GM19239 (cell line): ENCODE results near the gene LIX1L.
A peak's percentile ranks its signal among the peaks of the same experiment; 100 is the strongest.

ENCODE experiments used
- DNase-seq: peaks from one replicate; pipeline ENCODE4 v3.0.0; 2011; ENCODE audit warnings: low spot score; ENCODE audit not compliant: insufficient read length
- FAIRE-seq: peaks from 2 replicates; lab custom pipeline; 2011; peaks lifted over from hg19 to GRCh38; lab: Jason Lieb, UNC

Gene LIX1L

DNA sequence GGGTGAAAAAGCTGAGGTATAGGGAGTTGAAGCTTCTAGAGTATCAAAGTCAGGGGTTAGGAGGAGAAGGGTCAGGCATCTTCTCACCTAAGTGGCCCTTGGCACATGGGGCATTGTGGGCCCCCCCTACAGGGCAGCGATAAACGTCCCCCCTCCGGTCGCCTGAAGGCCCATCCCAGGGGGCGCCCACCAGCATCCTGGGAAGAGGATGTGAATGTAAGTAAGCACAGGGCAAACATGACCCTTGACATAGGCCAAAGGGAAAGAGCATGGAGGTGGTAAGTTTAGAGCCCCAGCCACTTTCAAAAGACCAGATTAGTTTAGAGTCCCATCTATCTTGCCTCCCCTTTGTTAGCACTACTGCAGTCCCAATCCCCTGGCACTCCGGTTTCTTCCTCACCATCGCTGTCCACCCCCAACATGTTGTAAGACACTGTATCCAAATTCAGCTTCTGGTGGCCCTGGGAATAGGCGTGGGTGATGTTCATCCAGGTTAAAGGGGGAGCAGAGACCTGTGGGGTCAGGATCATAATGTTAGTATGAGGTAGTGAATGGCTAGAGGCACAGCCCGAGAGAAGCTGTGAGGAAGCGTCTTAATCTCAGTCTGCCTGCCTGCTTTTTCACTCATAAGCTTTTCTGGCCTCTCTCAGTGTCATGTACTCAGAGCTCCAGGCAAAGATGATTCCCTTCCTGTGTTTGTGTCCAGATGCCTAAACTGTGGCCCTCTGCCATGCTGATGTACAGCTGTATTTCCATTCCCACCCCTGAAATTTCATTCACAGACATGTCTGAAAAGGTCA, 50.7 kb downstream of the LIX1L start:
- DNase-seq, result no peak
- FAIRE-seq, result no peak

DNA sequence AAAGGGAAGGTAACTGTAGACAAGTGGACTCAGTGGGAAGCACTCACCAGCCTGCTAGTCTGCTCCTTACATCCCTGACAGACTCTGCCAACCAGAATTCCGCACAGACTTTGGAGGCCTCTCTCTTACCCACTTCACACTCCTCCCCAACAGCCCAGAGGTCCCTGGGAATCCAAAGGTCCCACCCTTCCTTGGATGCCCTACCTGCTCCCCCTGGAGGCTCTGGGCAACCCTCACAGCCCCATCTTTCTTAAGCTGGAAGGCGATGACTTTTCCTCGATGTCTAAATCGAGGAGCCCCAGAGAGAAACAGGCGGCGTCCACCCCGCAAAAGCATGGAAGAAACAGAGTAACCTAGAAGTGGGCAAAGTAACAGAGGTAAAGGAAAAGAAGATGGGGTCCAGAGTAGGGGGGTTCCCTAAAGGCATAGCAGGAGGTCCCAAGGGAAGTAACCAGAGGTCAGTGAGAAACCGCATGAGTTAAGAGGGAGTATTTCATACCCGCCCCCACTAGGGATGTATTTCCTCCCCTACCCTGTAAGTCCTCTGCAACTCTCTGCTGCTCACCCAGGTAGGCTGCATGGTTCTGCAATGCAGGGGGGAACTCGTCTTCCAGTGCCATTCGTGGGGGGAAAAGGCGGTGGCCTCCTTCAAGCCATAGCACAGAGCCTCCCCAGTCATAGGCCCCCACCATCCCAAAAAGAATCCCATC, 56.4 kb downstream of the LIX1L start:
- FAIRE-seq, result no peak
- DNase-seq, result no peak

- FAIRE-seq (no peak), DNase-seq (no peak)
Observed at GRCh38 chr1:145898756-145899155, 59.1 kb downstream of the LIX1L start.

- DNase-seq, result no peak
- no peak for FAIRE-seq
Observed at GRCh38 chr1:145897969-145898368, 59.8 kb downstream of the LIX1L start.

DNA sequence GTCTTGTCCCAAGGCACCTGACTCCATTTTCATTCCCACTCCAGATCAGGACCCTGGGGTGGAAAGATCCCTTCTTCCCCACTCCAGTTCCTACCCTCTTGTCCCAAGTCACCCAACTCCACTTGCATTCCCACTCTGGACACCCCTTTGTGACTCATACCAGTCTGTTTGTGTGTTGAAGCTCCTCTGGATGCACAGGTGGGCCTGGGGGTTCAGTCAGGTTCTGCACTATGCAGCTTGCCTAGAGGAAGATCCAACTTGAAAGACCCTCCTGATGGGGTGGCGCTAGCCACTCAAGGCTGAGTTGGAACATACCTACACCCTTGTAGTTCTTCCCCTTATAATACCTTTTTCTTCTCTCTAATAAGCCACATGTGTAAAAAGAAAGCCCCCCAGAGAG, 62.3 kb downstream of the LIX1L start:
- FAIRE-seq, result no peak

DNA sequence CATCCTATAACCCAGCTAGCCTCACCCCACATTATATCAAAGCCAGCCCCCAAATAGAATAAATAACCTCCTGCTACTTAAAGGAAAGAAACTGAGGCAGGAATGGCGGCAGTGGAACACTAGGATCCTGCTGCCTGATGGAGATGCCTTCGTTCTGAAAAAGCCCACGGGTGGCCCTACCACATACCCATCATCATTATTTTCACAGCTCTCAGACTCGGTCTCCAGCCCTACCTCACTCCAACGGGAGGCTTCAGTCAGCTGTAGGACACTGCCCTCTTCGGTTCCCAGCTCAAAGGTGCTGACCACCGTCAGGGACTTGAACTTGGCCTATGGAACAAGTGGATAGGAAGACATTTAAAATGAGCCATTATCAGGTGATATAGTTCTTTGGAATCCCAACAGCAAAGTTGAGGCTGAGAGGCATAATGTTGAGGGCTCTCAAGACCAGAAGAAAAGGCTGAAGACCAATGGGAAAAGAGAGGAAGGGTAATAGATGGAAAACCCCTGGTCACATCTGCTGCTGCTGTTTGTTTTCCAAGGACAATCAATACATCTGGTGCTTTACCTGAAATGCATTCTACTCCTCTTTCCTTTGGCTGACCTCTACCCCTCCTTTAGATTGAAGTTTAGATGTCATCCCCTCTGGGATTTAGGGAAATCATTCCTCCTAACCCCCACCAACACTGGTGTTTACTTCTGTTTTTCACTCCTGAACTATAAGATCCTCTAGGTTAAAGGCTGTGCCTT, 64.3 kb downstream of the LIX1L start:
- DNase-seq (no peak), FAIRE-seq (no peak)

More for the DNA sequence above, 62.3 kb downstream of the LIX1L start:
- no peak for DNase-seq

- DNase-seq, result no peak
- FAIRE-seq, result no peak
Observed at GRCh38 chr1:145892486-145893087, 65.2 kb downstream of the LIX1L start.

DNA sequence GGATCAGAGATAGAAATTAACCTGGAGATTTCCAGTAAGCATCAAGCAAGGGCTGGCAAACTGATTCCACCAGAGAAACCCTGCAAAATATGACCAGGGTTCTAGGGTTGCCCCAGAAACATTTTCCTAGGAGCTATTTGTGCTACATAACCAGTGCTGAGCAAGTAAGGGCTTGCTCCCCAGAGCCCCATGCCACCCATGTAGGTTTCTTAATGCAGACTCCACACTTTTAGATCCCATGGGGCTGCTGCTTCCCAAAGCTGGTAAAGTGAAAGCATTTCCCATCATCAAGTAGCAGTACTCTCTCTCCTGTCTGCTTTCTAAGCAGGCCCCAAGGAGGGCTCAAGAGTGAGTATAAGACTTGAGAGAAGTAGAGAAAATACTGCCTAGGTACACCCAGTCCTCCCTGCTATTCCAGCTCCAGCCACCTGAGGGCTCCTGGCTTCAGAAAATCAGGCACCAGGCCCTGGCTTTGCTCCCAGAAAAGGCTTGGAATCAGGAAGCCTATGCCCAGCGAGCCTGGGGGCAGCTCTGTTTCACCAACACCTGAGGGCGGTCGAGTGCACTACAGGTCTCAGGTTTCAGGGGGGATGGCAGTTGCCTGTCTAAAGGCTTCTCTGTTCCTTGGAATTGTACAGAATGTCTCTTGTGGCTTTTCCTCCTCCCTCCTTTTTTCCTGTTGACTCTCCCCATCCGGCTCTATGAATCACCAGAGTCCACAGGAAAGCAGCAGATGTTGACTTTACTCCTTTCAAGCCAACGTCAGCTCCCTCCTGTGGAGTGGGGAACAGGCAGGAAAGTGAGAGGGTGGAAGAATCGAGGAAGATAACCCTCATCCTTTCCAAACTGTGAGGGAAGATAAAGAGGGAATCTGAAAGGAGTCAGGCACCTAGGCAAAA, 66.0 kb downstream of the LIX1L start:
- DNase-seq (peak; percentile 46), FAIRE-seq (no peak)

GRCh38 chr1:145891143-145891542, 66.7 kb downstream of the LIX1L start:
- no peak for FAIRE-seq
- DNase-seq, result no peak

DNA sequence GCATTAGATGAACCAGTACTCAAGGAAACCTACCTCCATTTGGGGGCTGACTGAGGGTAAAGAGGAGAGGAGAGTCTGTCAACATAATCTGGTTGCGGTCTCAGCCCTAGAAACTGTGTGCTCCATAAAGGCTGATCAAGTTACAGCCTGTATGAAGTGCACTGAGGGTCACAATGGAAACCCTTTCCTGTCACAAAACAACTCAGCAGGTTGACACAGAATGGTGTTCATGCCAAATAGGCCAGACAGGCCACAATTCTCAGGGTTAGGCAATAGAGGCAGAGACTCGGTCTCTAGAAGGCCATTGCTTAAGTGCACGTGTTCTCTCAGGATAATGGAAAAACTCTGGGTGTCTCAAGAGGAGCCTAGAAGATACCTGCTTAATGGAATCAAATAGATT, 68.1 kb downstream of the LIX1L start:
- DNase-seq (no peak), FAIRE-seq (no peak)

DNA sequence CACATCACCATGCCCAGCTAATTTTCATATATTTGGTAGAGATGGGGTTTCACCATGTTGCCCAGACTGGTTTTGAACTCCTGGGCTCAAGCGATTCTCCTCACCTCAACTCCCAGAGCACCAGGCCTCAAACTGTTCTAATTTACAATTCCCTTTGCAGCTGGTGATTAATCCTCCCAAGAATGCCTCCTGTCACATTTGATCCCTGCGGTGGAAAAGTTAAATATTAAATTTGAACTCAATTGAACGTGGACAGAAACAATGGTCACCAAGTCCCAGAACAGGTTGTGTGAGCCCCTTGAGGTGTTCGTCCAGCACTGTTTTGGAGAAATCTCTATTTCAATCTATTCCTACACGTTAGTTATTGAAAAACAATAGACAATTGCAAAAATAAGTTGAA, 70.2 kb downstream of the LIX1L start:
- FAIRE-seq, result no peak
- no peak for DNase-seq

GRCh38 chr1:145886816-145887215, 71.0 kb downstream of the LIX1L start:
- FAIRE-seq, result no peak
- no peak for DNase-seq

GRCh38 chr1:145886390-145886789, 71.4 kb downstream of the LIX1L start:
- FAIRE-seq (no peak), DNase-seq (no peak)

GRCh38 chr1:145885738-145886287, 72.0 kb downstream of the LIX1L start, which contains the start of gene ANKRD35:
Gene ANKRD35 (minus strand): TSS chr1:145885866. CDS start chr1:145885758, 108 bp downstream.
- peak; percentile 89 for FAIRE-seq
- DNase-seq, result peak; percentile 96

GRCh38 chr1:145884675-145885074, 73.1 kb downstream of the LIX1L start:
- FAIRE-seq (no peak), DNase-seq (no peak)
